Stimulated activated CD8-positive, alpha-beta memory T cell treated with anti-CD3 and anti-CD28 coated beads, Interleukin-15, amount 100 ng/mL, for 1 hour (primary cell): ENCODE data around the gene CADM4.

ENCODE experiments used
- DNase-seq: peaks from one replicate; pipeline ENCODE4 v3.0.0-alpha.2; 2020; ENCODE audit warnings: low read depth

Gene CADM4

GRCh38 chr19:43582495-43582894 lies 57.2 kb downstream of the CADM4 start:
- DNase-seq = no peak

DNA sequence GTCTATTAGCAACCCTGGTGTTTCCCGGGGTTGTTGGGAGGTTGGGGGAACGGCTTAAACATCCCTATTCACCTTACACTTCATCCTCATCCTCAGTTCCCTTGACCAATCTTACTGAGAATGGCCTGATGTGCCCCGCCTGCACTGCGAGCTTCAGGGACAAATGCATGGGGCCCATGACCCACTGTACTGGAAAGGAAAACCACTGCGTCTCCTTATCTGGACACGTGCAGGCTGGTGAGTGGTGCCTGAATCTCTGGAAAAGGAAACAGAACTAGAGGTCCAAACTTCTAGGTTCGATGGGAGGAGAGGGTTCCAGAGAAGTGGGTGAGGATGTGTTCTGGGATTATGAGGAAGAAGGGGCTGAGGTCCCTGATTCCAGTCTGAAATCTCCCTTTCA lies 58.2 kb downstream of the CADM4 start:
- DNase-seq = no peak

GRCh38 chr19:43578787-43579186 lies 60.9 kb downstream of the CADM4 start:
- no peak for DNase-seq

- DNase-seq = no peak
Observed at GRCh38 chr19:43575955-43576878, 63.4 kb downstream of the CADM4 start.

DNA sequence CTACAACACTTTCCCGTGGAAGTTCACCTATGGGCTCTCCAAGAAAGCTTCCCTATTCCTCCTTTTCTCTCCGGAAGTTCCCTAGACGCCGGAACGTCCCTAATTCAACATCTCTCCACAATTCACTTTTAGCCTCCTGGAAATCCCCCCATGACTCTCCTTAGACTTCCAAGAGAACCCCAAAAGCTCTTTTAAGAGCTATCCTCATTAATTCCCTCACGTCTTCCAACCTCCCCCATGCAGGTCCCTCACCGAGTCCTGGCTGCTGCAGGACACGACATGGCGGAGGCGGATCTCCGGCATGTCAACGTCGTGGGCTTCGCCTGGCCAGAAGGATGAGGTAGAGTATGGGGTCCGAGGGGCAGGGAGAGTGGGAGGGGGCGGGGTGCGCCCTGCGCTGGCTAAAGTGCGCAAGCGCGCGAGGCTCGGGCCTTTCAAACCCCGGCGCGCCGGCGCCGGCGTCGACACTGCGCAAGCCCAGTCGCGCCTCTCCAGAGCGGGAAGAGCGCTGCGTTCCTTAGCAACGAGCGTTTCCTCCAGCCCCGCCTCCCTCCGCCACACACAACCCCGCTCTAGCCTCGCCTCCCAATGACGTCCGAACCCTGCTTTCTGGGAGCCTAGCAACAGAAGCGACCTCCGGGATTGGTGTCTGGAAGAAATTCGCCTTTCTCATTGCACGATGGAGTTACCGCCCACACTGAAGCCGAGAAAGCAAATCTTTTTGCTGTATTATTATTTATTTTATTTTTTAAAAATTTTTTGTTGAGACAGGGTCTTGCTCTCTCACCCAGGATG lies 64.3 kb downstream of the CADM4 start, which contains the start of the genes PINLYP and XRCC1:
Gene PINLYP, plus strand, starts transcription at position 646 of the 795 bp plus-strand sequence. CDS start 1,391 bp downstream, outside the sequence.
Gene XRCC1, minus strand, starts transcription at position 372 of the 795 bp plus-strand sequence. Its CDS starts 69 bp downstream, at position 303.
- peak; percentile 91 for DNase-seq

DNA sequence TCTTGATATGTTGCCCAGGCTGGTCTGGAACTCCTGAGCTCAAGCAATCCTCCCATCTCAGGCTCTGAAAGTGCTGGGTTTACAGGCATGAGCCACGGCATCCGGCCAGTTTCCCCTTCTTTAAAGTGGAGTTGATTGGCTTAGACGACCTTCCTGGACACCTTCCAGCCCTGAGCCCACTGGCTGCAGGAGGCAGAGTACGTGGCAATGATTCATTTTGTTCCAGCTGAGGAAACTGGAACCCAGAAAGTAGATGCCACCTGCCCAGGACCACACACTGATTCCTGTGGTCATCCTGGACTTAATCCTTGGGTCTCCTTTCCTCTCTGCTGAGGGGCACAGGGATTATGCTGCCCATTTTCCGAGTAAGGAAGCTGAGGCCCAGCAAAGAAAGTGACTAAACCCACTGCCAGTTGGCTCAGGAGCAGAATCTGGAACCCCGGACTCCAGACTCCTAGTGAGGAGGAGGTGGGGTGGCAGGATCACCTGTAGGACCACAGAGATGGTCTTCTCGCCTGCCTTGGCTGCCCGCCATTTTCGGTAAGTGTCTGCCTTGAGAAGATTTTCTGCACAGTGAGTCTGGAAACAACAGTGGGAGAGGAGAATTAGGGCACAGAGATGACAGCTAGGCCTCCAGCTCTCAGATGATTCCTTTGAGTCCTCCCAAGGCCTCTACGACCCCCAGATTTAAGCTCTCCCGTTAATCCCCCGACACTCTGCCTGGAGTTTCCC lies 65.1 kb downstream of the CADM4 start:
- DNase-seq = no peak
